Psoas muscle (tissue), 8 donors: Measurements from ENCODE around the gene CLDN5. TPM values are rescaled to one million over a fixed set of nuclear protein-coding genes. Genes with fewer than 3 reads are reported as not detected.

Experiments used
- ATAC-seq, 4 donors: fragments of 200-7000 bp; cut with Tn5 transposase; one replicate each; pipeline ENCODE4 v1.9.1; 2020; ENCODE audit warnings: moderate library complexity in 3 of 4, mild to moderate bottlenecking in 2 of 4
- DNase-seq, 2 donors: peaks; one replicate each; pipeline ENCODE4 v3.0.0-alpha.2; 2020
- H3K27ac ChIP-seq: fragments of 200-600 bp; one replicate; pipeline ENCODE4 v1.8.0; 2022
- H3K27me3 ChIP-seq, 3 donors: fragments of 200-600 bp in 1 of 3; one replicate each; pipeline versions ENCODE4 v1.6.1 to v1.8.0; 2013 to 2022; ENCODE audit warnings: low read length in 2 of 3, mild to moderate bottlenecking in 2 of 3, moderate library complexity in 1 of 3; ENCODE audit not compliant: insufficient read depth in 3 of 3
- H3K36me3 ChIP-seq, 2 donors: fragments of 200-600 bp in 1 of 2; one replicate each; pipeline versions ENCODE4 v1.6.1 to v1.8.0; 2013 to 2022; ENCODE audit warnings: low read depth in 1 of 2, mild to moderate bottlenecking in 1 of 2, moderate library complexity in 1 of 2; ENCODE audit not compliant: insufficient read depth in 1 of 2
- H3K4me1 ChIP-seq: fragments of 200-600 bp; one replicate; pipeline ENCODE4 v1.8.0; 2022
- H3K4me3 ChIP-seq: fragments of 200-600 bp; one replicate; pipeline ENCODE4 v1.8.0; 2022; ENCODE audit warnings: mild to moderate bottlenecking
- H3K9me3 ChIP-seq: fragments of 200-600 bp; one replicate; pipeline ENCODE4 v1.8.0; 2022
- WGBS, 3 donors: extraction: QIAGEN DNeasy Blood & Tissue Kit; methylation state at CpG; one replicate each; pipeline versions ENCODE4 v1.1.6 to v1.1.7; 2013; 5-methylcytosine and 5-hydroxymethylcytosine counted together
- intact Hi-C, 2 donors: fragments of 100-400 bp; cut with DNase I; formaldehyde crosslinking; loops; one replicate each; pipeline versions ENCODE4 v1.11.0 to v1.14.2; 2022
- polyA plus RNA-seq, 3 donors: library from polyadenylated mRNA; stranded (reverse); fragments of 200-250 nt; gene quantifications; one replicate each; pipeline ENCODE4 v1.2.3, GENCODE V29; 2013
- total RNA-seq, 4 donors: library from RNA; stranded (reverse); fragmentation: NEBNext Ultra II Directional in 2 of 4; extraction: Animal tissue kit (Norgen Biotek cat#: 25700) in 2 of 4; gene quantifications; one replicate each; pipeline versions ENCODE4 v1.2.1 to v1.2.4, GENCODE V29; 2021 to 2023
- TF ChIP-seq, protein P1 (sequence below): fragments of 200-600 bp; IDR thresholded peaks from one replicate; pipeline ENCODE4 v1.8.0; 2022; ENCODE audit warnings: antibody characterized with exemption
- donor health status: healthy with polysubstance abuse.
- donor health status: DM: no; HTN: no; CAD: no; lungs with moderate emphysema.
- donor health status: Bipolar disorder and iron deficiency.
- donor health status: healthy.
- donor health status: DM: yes; HTN: yes; CAD: no.
- donor health status: DM: no; HTN: no; CAD: no.
- donor health status: DM: no; HTN: no; CAD: no.
- donor health status: DM: yes; HTN: yes; CAD: no.

Gene CLDN5
- total and polyA plus RNA-seq, 7 donors = 23.0 to 138 (median 42.3) TPM

- no peaks in the 10 kb centered on the region for H3K4me1 ChIP-seq
- H3K9me3 ChIP-seq = no peaks in the 10 kb centered on the region
- intact Hi-C loops = no loop called here
- H3K36me3 ChIP-seq = no peaks in the 10 kb centered on the region
- no peaks in the 10 kb centered on the region for H3K27me3 ChIP-seq
- WGBS, 3 donors = 80 to 88% (median 85%) methylated on average over 3 of the region's 3 CpGs
- H3K27ac ChIP-seq = no peak overlapping the region
- ATAC-seq (no peak), DNase-seq (no peak)
- TF ChIP-seq, protein P1, sequence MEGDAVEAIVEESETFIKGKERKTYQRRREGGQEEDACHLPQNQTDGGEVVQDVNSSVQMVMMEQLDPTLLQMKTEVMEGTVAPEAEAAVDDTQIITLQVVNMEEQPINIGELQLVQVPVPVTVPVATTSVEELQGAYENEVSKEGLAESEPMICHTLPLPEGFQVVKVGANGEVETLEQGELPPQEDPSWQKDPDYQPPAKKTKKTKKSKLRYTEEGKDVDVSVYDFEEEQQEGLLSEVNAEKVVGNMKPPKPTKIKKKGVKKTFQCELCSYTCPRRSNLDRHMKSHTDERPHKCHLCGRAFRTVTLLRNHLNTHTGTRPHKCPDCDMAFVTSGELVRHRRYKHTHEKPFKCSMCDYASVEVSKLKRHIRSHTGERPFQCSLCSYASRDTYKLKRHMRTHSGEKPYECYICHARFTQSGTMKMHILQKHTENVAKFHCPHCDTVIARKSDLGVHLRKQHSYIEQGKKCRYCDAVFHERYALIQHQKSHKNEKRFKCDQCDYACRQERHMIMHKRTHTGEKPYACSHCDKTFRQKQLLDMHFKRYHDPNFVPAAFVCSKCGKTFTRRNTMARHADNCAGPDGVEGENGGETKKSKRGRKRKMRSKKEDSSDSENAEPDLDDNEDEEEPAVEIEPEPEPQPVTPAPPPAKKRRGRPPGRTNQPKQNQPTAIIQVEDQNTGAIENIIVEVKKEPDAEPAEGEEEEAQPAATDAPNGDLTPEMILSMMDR = no peak
- H3K4me3 ChIP-seq = no peak overlapping the region
These were observed 22.2 kb downstream of the CLDN5 start for GRCh38 chr22:19501897-19502447.

GRCh38 chr22:19499880-19500242 is 24.3 kb downstream of the CLDN5 start:
- no peak overlapping the region for H3K27ac ChIP-seq
- no peaks in the 10 kb centered on the region for H3K9me3 ChIP-seq
- TF ChIP-seq, protein P1 = no peak
- no peaks in the 10 kb centered on the region for H3K27me3 ChIP-seq
- 85 to 95% (median 92%) methylated on average over 4 of the region's 4 CpGs for WGBS, 3 donors
- ATAC-seq (no peak), DNase-seq (no peak)
- intact Hi-C loops = loop anchor here in 1 of 2 donors (5.0 kb wide), 1 partner anchor 132 kb away; no protein-coding TSS in a partner anchor
- H3K4me3 ChIP-seq = no peak overlapping the region
- no peaks in the 10 kb centered on the region for H3K36me3 ChIP-seq
- H3K4me1 ChIP-seq = no peaks in the 10 kb centered on the region

GRCh38 chr22:19499236-19499879 is 24.9 kb downstream of the CLDN5 start:
- intact Hi-C loops = loop anchor here in 1 of 2 donors (5.0 kb wide), 1 partner anchor 133 kb away; no protein-coding TSS in a partner anchor
- 92 to 100% (median 97%) methylated on average over 7 of the region's 7 CpGs for WGBS, 3 donors
- H3K9me3 ChIP-seq = no peaks in the 10 kb centered on the region
- H3K36me3 ChIP-seq = no peaks in the 10 kb centered on the region
- TF ChIP-seq, protein P1 = no peak
- DNase-seq (no peak), ATAC-seq (no peak)
- no peaks in the 10 kb centered on the region for H3K4me1 ChIP-seq
- H3K27me3 ChIP-seq = no peaks in the 10 kb centered on the region
- no peak overlapping the region for H3K27ac ChIP-seq
- no peak overlapping the region for H3K4me3 ChIP-seq

DNA sequence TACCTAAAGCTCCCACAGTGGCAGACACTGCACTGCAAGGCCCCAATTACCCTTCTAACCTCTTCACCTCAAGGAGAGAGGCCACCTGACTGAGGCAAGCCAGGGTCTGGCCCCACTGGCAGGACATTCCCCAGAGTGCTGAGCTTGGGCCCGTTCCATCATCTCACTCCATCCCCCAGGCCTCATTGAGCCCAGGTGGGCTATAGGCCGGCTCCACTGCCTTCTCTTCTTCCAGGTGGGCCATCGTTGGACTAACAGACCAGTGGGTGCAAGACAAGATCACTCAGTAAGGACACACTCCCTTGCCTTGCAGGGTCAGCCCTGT is 25.4 kb downstream of the CLDN5 start:
- Histone ChIP-seq H3K4me1 (no peaks in the 10 kb centered on the region), H3K9me3 (no peaks in the 10 kb centered on the region), H3K36me3 (no peaks in the 10 kb centered on the region), H3K27ac (no peak overlapping the region), H3K27me3 (no peaks in the 10 kb centered on the region), H3K4me3 (no peak overlapping the region)
- WGBS, 3 donors = 92 to 96% (median 93%) methylated on average over 3 of the region's 3 CpGs
- DNase-seq (no peak), ATAC-seq (no peak)
- intact Hi-C loops = loop anchor here in 1 of 2 donors (5.0 kb wide), 1 partner anchor 133 kb away; no protein-coding TSS in a partner anchor
- TF ChIP-seq, protein P1 = no peak
